ENCODE data around the gene TKFC.
"Not testable (repeated sequence)": the region's sequence is repeated elsewhere in the genome, so short reads cannot be mapped to it uniquely, and the experiment has no call there.

The TKFC gene

DNA sequence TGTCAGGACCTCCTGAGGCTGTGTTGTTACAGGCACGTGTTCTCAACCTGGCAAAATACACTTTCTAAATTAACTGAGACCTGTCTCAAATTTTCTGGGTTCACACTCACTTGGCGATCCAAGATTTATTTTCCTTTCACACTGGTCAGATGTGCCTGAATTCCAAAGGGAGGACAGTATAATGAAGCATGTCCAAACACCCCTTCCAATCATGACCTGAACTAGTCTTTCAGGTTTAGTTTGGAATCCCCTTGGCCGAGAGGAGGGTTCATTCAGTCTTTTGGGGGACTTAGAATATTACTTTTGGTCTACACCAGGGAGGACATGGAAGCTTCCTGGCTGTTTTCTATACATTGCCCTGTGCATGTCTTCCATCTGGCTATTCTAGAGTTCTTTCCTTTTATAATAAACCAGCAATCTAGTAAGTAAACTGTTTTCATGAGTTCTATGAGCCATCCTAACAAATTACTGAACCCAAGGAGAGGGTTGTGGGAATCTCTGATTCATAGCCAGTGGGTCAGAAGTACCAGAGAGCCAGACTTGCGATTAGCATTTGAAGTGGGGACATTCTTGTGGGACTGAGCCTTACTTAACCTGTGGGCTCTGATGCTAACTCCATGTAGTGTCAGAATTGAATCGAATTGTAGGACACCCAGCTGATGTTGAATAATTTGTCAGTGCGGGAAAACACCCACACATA is 44.6 kb downstream of the TKFC start:
- Histone ChIP-seq H3K9me3 (ENCODE audit: low read length) (no peaks in the 10 kb centered on the region), H3K36me3 (ENCODE audit: insufficient read depth, low read length) (no peaks in the 10 kb centered on the region), H3K4me3 (ENCODE audit: low read depth in 1 of 2, low read length in 2 of 2) (no peak overlapping the region), H3K27me3 (ENCODE audit: control insufficient read depth in 1 of 2, insufficient read depth in 2 of 2, low read length in 2 of 2) (no peaks in the 10 kb centered on the region), H3K9ac (ENCODE audit: low read length) (no peak overlapping the region), H3K4me1 (ENCODE audit: insufficient read depth, low read length) (no peaks in the 10 kb centered on the region), H3K27ac (ENCODE audit: low read depth, low read length) (no peak overlapping the region)

DNA sequence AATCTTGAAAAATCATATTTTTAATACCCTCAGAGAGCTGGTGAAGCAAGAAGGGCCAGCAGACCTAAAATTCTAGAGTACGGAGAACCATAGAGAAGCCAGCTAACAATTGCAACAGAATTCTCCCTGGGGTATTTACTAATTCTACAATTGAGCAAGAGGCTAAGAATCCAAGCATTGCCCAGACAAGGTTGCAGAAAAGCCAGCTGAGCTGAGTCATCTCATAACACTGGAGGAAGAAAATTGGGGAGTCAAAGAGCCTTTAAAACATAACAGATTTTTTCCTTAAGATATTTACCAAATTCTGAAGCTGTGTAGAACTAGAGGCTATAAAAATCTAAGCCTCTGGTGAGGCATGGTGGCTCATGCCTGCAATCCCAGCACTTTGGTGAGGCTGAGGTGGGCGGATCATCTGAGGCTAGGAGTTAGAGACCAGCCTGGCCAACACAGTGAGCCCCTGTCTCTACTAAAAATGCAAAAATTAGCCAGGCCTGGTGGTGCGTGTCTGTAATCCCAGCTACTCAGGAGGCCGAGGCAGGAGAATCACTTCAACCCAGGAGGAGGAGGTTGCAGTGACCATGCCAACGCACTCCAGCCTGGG is 45.8 kb downstream of the TKFC start:
- Histone ChIP-seq H3K4me1 (ENCODE audit: insufficient read depth, low read length) (no peaks in the 10 kb centered on the region), H3K9ac (ENCODE audit: low read length) (no peak overlapping the region), H3K4me3 (ENCODE audit: low read depth in 1 of 2, low read length in 2 of 2) (no peak overlapping the region), H3K36me3 (ENCODE audit: insufficient read depth, low read length) (no peaks in the 10 kb centered on the region), H3K27ac (ENCODE audit: low read depth, low read length) (no peak overlapping the region), H3K27me3 (ENCODE audit: control insufficient read depth in 1 of 2, insufficient read depth in 2 of 2, low read length in 2 of 2) (no peaks in the 10 kb centered on the region), H3K9me3 (ENCODE audit: low read length) (no peaks in the 10 kb centered on the region)

DNA sequence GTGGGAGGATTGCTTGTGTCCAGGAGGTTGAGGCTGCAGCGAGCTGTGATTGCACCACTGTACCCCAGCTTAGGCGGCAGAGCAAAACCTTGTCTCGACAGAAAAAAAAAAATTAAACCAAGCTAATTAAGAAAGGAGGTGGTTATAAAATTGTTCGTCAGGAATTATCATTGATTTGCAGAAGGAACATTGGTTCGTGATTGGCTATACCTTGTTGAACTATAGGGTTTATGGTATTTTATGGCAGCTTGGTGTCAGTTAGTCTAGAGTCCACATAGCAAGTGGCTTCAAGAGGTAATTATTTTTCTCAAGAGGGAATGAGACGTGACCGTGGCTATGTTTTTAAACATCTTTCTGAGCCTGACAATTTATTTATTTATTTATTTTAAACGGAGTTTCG is 47.9 kb downstream of the TKFC start:
- Histone ChIP-seq H3K9me3 (ENCODE audit: low read length) (no peaks in the 10 kb centered on the region), H3K4me1 (ENCODE audit: insufficient read depth, low read length) (peaks cover 4% of the 10 kb centered on the region), H3K36me3 (ENCODE audit: insufficient read depth, low read length) (no peaks in the 10 kb centered on the region), H3K4me3 (ENCODE audit: low read depth in 1 of 2, low read length in 2 of 2) (no peak overlapping the region), H3K9ac (ENCODE audit: low read length) (no peak overlapping the region), H3K27ac (ENCODE audit: low read depth, low read length) (no peak overlapping the region), H3K27me3 (ENCODE audit: control insufficient read depth in 1 of 2, insufficient read depth in 2 of 2, low read length in 2 of 2) (no peaks in the 10 kb centered on the region)

DNA sequence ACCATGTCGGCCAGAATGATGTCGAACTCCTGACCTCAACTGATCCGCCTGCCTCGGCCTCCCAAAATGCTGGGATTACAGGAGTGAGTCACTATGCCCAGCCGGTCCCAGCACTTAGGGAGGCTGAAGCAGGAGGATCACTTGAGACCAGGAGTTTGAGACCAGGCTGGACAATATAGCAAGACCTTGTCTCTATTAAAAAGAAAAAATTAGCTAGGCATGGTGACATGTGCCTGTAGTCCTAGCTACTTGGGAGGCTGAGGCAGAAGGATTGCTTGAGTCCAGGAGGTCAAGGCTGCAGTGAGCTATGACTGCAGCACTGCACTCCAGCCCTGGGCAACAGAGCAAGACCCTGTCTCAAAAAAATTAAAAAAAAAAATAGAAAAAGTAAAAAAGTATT is 50.8 kb downstream of the TKFC start:
- not testable (repeated sequence) for H3K9ac ChIP-seq (ENCODE audit: low read length); H3K27me3 ChIP-seq (ENCODE audit: control insufficient read depth in 1 of 2, insufficient read depth in 2 of 2, low read length in 2 of 2); H3K36me3 ChIP-seq (ENCODE audit: insufficient read depth, low read length); H3K4me1 ChIP-seq (ENCODE audit: insufficient read depth, low read length); H3K4me3 ChIP-seq (ENCODE audit: low read depth in 1 of 2, low read length in 2 of 2); H3K27ac ChIP-seq (ENCODE audit: low read depth, low read length); H3K9me3 ChIP-seq (ENCODE audit: low read length)

DNA sequence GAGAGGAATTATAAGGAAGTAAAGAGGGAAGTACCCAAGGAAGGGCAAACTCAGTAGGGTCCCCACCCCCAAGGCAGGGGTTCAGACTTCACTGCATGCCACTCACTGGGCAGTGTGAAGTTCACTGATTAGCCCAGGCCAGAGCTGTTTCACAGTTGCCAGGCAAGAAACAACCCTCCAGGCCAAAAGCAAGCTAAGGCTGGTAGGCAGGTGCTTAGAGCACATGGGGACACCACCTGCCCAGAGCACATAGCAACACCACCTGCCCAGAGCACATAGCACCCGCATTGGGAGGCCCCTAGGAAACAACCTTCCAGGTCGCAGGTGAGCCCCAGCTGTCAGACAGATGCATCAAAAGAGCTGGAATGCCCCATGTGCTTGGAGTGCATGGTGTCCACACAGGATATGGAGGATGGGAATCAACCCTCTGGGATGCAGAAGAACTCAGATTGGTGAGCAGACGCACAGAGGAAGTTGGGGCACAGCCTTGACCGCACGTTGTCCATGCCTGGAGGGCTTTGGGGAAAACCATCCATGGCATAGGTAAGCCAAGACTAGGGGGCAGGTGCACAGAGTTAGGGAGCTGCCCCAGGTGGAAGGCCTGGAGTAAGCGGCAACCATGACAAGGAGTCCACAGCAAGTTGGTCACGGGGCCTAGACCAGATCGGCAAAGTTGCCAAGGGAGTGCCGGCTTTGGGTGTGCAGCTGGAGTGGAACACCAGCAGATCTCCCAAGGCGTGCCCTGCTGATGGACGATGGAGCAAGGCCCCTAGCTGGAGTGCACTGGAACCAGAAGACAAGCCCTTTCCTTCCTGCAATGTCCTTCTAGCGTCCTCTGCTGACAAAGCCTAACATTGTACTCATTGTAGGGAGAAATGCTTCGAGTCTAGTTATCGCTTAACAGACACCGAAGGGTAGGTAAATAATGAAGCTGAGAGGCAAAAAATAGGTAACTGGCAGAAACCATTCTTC is 51.5 kb downstream of the TKFC start:
- H3K9me3 ChIP-seq (ENCODE audit: low read length): no peaks in the 10 kb centered on the region
- H3K4me3 ChIP-seq (ENCODE audit: low read depth in 1 of 2, low read length in 2 of 2): no peak overlapping the region
- no peak overlapping the region for H3K27ac ChIP-seq (ENCODE audit: low read depth, low read length)
- no peaks in the 10 kb centered on the region for H3K27me3 ChIP-seq (ENCODE audit: control insufficient read depth in 1 of 2, insufficient read depth in 2 of 2, low read length in 2 of 2)
- H3K4me1 ChIP-seq (ENCODE audit: insufficient read depth, low read length): peaks cover 4% of the 10 kb centered on the region
- H3K36me3 ChIP-seq (ENCODE audit: insufficient read depth, low read length): no peaks in the 10 kb centered on the region
- H3K9ac ChIP-seq (ENCODE audit: low read length): no peak overlapping the region

DNA sequence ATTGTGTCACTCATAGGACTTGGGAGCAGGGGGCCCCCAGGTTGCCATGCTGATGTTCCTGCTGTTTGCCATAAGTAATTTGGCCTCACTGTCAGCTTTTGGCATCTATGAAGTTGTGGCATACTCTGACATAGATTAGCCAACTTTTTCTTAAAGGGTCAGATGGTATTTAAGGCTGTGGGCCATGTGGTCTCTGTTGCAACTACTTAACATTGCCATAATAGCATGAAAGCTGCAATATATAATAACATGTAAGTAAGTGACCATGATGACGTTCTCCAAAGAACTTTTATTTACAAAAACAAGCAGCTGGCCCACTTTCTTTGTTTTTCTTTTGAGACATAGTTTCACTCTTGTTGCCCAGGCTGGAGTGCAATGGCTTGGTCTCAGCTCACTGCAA is 57.1 kb downstream of the TKFC start:
- no peak overlapping the region for H3K4me3 ChIP-seq (ENCODE audit: low read depth in 1 of 2, low read length in 2 of 2)
- no peak overlapping the region for H3K9ac ChIP-seq (ENCODE audit: low read length)
- no peaks in the 10 kb centered on the region for H3K9me3 ChIP-seq (ENCODE audit: low read length)
- H3K4me1 ChIP-seq (ENCODE audit: insufficient read depth, low read length): peaks cover 17% of the 10 kb centered on the region
- no peaks in the 10 kb centered on the region for H3K27me3 ChIP-seq (ENCODE audit: control insufficient read depth in 1 of 2, insufficient read depth in 2 of 2, low read length in 2 of 2)
- no peak overlapping the region for H3K27ac ChIP-seq (ENCODE audit: low read depth, low read length)
- peaks cover 10% of the 10 kb centered on the region for H3K36me3 ChIP-seq (ENCODE audit: insufficient read depth, low read length)

DNA sequence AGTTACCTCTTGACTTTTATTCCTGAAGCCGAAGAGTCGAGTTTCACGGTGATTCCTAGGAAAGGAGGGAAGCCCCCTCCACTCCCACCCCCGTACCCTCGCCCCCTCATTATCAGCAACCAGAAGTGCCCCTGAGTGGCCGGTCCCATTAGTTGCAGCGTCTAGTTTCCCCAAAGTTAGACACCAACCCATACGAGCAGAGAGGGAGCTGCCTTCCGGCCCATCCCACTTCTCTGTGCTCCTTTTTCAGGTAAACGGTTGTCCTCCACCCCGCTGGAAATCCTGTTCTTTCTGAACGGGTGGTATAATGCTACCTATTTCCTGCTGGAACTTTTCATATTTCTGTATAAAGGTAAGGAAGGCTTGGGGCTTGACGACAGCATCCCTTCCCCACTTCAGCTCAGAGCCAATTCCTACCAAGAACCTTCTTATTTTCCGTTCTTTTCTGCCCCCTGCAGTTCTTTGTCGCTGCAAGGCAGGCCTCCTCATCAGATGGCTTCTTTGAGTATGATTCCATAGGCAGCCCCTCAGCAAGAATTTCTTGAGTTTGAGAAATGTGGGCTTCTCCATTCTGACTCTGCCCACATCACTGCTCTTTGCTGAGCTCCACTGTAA is 60.1 kb downstream of the TKFC start:
- no peaks in the 10 kb centered on the region for H3K9me3 ChIP-seq (ENCODE audit: low read length)
- H3K27me3 ChIP-seq (ENCODE audit: control insufficient read depth in 1 of 2, insufficient read depth in 2 of 2, low read length in 2 of 2): no peaks in the 10 kb centered on the region
- peak overlapping the region; percentile 76 for H3K27ac ChIP-seq (ENCODE audit: low read depth, low read length)
- H3K36me3 ChIP-seq (ENCODE audit: insufficient read depth, low read length): peaks cover 16% of the 10 kb centered on the region
- H3K4me3 ChIP-seq (ENCODE audit: low read depth in 1 of 2, low read length in 2 of 2): peak overlapping the region; percentile 79 to 97
- peak overlapping the region; percentile 88 for H3K9ac ChIP-seq (ENCODE audit: low read length)
- peaks cover 13% of the 10 kb centered on the region for H3K4me1 ChIP-seq (ENCODE audit: insufficient read depth, low read length)

Data from muscle layer of colon (tissue), 2 donors.